Activated T-cell treated with anti-CD3 and anti-CD28 coated beads for 24 hours (primary cell): ENCODE measurements around the gene FUZ.
"Not testable (repeated sequence)": the region's sequence is repeated elsewhere in the genome, so short reads cannot be mapped to it uniquely, and the experiment has no call there.

ENCODE experiments used
- DNase-seq: peaks from one replicate; pipeline ENCODE4 v3.0.0-alpha.2; 2020; ENCODE audit warnings: low read depth

FUZ gene

DNA sequence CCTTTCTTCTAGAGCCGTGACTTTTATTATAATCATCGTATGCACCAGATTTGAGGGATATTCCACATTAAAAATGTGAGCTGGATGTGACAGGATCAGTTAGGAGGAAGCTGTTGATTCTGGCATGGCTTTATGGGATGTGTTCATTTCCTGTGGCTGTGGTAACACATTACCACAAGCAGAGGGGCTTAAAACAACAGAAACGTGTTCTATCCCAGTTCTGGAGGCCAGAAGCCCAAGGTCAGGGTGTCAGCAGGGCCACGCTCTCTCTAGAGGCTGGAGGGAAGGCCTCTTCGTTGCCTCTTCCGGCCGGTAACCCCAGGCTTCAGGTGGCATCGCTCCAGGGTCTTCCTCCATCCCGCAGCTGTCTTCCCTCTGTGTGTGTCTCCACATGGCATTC is 19.5 kb upstream of the FUZ start:
- DNase-seq, result no peak

DNA sequence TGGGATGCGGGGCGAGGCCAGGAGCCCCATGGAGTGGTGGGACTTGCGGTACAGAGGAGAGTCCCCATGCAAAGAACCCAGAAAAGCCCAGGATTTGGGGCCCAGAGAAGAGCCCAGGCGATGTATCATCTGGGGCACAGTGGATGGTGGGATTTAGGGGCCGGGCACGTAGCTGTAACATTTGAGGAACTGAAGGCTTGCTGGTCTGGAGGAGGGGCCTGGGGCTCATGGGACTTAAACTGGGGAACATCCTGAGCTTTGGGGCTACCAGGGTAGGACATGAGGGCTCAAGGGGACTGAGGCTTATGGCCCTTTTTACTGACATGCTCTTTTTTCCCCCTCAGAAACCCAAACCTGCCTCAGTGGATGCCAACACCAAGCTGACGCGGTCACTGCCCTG is 18.5 kb upstream of the FUZ start:
- no peak for DNase-seq

DNA sequence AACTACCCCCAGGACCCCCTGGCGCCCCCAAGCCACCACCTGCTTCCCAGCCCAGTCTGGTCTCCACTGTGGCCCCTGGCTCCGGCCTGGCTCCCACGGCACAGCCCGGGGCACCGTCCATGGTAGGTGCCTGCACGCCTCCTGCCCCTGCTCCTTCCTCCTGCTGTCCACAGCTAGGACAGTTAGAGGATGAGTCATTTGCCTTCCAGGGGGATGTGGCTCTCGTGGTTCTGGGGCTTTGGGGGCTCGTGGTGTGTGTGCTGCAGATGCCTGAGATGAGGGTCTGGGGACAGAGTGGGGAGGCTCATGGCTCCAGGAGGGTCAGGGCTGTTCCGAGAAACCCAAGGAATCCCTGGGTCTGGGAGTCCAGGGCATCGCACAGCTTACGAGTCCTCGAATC is 17.7 kb upstream of the FUZ start:
- DNase-seq, result no peak

DNA sequence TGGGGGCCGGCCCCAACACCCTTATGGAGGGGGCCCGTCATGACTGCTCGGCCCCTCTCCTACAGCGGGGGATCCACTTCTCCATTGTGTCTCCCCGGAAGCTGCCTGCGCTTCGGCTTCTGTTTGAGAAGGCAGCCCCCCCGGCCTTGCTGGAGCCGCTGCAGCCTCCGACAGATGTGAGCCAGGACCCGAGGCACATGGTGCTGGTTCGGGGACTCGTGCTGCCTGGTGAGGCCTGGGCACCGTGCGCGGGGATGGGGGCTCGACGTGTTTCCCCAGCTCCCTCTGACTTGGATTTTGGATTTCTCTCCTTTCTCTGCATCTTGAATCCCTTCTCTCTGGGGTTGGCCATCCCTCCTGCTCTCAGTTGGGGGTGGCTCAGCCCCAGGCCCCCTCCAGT is 16.6 kb upstream of the FUZ start:
- no peak for DNase-seq

DNA sequence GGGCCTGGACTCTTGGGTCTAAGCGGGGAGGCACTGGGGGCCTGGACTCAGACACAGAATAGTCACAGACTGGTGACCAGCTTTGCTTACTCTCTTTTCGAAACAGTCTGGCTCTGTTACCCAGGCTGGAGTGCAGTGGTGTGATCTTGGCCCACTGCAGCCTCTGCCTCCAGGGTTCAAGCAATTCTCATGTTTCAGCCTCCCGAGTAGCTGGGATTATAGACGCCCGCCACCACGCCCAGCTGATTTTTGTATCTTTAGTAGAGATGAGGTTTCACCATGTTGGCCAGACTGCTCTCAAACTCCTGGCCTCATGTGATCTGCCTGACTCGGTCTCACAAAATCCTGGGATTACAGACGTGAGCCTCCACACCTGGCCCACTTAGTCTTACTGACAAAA is 16.1 kb upstream of the FUZ start:
- no peak for DNase-seq

DNA sequence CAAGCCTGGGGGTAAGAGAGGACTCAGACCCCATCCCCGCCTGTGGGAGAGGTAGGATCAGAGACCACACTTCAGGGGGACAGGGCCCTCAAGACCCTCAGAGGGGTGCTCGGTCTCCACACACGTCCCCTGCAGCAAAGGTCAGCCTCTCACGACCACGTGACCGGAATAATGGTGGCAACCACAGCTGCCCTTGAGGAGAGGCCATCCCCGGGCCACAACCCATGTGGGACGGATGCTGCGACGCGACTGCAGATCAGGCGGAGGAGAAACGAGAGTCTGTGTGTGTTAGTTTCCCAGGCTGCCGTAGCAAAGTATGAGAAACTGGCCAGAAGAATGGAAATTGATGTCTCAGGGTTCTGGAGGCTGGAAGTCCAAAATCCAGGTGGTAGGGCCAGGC is 13.9 kb upstream of the FUZ start:
- DNase-seq, result no peak

DNA sequence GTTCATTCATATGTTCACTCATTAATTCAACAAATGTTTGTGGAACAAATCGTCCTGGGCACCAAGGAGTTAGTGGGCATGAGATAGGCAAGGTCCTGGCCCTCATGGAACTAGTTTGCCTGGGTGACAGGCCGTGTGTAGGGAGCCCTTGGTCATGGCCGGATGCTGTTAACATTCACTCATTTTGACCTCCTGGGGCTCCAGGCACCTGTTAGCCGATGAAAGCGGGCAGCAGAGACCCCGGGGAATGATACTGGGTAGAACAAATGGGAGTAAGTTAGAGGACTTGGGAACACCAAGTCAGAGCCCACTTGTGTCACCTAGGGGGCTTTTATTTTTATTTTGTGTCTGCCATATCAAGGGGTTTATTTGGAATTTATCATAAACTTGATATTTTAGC is 11.6 kb upstream of the FUZ start:
- DNase-seq, result no peak

DNA sequence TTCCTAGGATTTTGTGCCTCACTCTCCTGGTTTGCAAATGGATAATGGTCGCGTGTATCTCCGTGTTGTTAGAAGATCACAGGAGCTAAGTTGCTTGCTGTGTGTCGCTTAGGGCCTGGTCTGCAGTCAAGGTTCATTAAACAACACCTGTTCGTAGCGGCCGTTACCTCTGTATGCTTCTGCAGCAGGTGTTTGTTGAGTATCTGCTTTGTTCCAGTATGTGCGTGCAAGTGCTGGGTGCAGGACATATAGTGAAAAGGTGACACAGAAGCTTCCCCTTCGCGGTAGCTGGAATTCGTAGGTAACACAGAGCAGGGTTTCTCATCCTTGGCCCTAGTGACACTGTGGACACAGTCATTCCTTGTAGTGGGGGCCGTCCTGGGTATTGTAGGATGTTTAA is 10.4 kb upstream of the FUZ start:
- DNase-seq, result no peak

DNA sequence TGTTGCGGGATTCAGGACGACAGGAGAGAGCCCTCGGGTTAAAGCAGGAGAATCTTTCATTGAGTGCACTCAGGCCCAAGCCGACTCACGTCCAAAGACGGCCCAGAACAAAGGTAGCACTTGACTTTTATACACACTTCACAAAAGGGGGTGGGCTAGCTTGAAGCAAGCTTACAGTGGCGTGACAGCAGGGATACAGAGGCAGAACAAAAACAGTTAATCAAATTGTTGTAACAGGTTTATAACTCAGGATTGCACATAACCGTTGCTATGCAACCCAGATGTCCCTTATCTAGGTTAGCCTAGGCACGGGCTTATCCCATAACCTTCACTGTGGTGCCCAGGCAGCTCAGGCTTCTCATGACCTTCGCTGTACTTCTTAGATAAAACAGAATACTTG is 7.0 kb upstream of the FUZ start:
- DNase-seq, result no peak

DNA sequence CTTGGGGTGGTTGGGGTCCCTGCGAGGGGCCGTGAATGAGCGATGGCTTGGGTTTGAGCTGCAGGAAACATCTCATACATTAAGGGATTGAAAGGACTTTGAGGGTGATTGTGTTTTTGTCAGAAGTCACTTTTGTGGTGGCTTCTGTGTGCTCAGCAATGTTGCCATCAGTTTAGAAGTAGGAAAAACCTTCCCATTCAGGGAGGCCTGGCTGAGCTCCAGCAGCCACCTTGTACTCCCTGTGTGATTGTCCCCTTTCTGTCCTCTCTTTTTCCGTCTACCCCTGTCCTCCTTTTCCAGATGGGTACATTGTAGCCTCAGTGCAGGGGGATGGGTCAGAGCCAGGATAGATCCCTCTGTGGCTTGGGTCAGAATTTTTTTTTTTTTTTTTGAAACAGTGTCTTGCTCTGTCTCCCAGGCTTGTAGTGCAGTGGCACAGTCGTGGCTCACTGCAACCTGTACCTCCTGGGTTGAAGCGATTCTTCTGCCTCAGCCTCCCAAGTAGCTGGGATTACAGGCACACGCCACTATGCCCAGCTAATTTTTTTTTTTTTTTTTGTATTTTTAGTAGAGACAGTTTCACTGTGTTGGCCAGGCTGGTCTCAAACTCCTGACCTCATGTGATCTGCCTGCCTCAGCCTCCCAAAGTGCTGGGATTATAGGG is 6.5 kb upstream of the FUZ start:
- not testable (repeated sequence) for DNase-seq

DNA sequence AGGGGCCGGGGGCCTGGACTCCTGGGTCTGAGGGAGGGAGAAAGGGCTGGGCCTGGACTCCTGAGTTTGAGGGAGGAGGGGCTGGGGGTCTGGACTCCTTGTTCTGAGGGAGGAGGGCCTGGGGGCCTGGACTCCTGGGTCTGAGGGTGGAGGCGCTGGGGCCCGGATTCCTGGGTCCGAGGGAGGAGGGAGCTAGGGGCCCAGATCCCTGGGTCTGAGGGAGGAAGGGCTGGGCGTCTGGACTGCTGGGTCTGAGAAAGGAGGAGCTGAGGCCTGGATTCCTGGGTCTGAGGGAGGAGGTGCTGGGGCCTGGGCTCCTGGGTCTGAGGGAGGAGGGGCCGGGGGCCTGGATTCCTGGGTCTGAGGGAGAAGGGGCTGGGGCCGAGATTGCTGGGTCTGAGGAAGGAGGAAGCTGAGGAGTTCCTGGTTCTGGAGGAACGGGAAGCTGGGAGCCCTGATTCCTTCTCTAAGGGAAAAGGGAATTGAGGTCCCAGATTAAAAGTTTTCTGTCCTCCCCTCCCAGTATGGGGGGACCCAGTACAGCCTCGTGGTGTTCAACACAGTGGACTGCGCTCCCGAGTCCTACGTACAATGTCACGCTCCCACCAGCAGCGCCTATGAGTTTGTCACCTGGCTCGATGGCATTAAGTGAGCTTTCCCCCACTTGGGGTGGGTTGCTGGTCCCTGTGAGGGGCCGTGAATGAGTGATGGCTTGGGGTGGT is 5.7 kb upstream of the FUZ start:
- no peak for DNase-seq

DNA sequence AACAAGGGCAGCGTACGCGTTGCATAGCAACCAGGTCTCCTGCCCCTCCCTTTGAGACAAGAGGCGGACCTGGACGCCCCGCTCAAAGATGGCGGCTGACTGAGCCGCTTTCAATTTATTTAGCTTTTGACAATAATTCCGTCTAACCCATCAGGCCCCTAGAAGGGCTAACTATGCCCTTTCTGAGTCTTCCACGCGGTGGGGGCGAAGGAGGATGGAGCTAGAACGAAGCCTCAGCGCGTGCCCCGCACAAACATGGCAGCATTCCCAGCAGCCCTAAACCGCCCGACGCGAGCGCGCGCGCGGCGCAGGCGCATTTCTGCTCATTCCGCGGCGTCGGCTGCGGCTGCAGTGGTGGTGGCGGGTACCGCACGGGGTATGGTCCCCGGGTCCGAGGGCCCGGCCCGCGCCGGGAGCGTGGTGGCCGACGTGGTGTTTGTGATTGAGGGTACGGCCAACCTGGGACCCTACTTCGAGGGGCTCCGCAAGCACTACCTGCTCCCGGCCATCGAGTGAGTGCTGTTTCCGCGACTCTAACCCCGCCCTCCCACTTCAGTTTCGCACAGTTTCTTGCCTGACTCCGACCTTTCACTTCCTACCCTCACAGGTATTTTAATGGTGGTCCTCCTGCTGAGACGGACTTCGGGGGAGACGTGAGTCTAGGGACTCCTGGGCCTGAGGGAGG is 5.0 kb upstream of the FUZ start, which contains the start of gene MED25:
Gene MED25 (plus strand): TSS at position 326 of the 685 bp plus-strand sequence. CDS start 53 bp downstream, at position 379.
- peak; percentile 84 for DNase-seq

DNA sequence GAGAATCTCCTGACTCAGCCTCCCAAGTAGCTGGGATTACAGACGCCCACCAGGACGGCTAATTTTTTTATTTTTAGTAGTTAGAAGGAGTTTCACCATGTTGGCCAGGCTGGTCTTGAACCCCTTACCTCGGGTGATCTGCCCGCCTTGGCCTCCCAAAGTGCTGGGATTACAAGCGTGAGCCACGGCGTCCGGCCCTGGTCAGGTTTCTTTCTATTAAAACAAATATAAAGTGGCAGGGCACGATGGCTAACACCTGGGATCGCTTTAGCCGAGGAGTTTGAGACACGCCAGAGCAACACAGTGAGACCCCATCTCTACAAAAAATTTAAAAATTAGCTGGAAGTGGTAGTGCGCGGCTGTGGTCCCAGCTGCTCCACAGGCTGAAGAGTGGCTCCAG is 3.5 kb upstream of the FUZ start:
- DNase-seq, result no peak

DNA sequence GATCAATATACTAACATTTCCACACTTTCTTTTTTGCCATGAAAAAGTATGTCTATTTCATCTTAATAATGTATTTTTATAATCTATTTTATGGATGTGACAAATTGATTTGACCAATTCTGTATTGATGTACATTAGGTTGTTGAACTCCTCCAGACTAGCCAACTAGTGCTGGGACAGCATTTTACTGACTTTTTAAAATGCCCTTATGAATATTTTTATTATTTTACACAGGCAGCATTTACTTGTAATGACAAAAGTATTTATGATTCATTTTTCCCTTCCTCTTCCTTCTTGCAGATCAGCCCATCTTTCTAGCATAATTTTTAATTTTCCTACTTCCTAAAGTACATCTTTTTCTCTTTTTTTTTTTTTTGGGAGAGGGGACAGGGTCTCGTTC is 918 bp upstream of the FUZ start:
- DNase-seq, result no peak

DNA sequence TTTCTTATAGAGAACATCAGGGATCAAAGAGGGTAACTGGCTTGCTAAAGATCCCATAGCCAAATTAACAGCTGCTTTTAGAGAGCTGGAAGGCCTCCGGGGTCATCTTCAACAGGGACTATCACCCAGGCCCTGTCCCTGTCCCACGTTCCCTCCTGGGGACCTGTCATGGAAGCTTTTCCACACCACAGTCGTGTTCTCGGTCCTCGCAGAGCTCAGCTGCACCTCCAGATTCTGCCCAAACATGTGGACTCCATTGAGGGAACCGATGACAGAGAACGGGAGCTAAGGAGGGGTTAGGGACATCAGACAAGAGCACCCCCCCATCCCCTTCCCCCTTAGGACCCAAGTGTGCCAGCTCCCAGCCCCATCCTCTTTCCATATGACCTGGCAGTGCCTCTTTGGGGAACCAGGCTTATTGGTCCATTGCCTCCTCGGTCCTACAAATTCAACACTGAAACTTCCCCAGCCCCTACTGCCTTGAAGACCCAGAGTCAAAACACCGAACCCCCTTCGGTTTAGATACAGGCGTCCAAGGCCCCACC is 568 bp downstream of the FUZ start:
- DNase-seq, result no peak

DNA sequence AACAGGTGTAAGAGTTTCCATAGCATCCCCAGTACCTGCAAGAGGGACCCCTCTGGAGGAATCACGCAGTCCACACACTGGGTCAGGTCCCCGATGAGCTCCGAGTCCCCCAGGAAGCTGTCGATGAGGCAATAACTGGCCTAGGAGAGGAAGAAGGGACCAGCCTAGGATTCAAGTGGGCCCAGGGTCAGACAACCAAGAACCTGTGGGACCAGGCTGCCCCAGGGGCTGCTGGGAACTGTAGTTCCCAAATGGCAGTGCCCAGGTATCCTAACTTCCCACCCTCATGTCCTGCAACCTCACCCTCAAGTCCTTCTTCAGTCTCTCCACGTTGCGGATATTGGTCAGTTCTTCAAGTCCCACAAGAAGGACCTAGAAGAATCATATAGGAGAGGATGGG is 1.8 kb downstream of the FUZ start:
- no peak for DNase-seq

DNA sequence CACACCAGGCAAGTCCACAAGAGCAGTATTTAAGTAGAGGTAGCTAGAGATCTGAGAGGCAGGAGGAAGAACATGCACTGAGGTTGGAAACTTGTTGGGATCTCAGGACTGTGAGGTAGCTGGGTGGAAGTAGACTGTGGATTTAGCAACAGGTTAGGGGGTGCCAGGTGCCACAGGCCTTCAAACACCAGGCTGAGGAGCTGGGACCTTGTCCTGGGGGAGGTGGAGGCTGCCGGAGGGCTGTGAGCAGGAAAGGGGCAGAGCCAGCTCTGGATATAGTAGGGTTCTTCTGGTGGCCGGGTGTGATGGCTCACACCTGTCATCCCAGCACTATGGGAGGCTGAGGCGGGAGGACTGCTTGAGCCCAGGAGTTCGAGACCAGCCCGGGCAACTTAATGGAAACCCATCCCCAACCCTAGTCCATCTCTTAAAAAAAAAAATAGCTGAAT is 3.1 kb downstream of the FUZ start:
- DNase-seq, result no peak

DNA sequence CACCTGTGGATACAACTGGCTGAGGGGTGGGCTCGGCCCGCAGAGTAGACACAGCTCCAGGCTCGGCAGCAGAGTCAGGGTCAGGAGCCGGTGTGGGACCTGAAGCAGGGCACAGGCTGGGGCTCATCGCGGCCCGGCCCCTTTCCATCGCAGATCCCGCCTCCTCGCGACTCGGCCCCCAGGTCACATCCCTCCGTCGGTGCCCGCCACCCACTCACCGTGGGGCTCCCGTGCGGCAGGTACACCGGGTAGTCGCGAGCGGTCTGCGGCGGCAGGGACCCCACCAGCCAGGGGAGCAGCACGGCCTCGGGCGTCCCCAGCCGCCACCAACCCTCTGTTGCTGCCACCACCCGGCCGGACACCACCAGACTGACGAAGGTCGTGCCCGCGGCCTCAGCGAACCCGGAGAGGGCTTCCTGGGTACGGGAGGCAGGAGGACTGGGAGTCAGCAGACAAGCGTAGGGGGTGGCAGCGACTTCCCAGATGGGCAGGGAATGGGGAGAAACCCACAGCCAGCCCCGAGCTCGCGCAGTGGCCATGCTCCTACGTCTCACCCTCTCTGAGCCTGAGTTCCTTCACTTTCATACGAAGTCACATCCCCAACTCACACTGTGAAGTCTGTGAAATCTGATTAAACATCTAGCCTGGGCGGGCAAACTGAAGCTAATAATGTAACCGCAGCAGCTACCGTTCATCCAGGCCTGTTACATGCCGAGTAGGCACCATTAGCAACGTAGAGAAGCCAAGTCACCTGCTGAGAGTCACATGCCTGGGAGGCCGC is 3.7 kb downstream of the FUZ start:
- DNase-seq, result peak; percentile 21

DNA sequence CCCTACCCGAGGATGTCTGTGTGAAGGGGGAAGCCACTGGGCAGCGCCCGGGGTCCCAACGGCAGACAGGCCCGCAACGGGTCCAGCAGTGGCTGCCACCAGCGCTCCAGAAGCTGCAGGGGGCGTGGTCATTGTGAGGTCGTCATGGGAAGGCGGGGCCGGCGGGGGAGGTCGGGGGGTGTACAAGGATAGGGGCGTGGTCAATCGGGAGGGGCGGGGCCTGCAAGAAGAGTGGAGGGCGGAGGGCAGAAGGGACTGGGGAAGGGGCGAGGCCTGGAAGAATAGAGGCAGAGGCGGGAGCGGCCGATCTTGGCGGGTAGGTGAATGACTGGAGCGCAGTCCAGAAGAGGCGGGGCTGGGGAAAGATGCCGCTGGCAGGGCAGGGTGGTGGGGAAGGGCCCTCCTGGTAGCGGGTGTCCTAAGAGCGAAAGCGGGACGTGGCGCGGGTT is 4.4 kb downstream of the FUZ start:
- DNase-seq, result peak; percentile 75

DNA sequence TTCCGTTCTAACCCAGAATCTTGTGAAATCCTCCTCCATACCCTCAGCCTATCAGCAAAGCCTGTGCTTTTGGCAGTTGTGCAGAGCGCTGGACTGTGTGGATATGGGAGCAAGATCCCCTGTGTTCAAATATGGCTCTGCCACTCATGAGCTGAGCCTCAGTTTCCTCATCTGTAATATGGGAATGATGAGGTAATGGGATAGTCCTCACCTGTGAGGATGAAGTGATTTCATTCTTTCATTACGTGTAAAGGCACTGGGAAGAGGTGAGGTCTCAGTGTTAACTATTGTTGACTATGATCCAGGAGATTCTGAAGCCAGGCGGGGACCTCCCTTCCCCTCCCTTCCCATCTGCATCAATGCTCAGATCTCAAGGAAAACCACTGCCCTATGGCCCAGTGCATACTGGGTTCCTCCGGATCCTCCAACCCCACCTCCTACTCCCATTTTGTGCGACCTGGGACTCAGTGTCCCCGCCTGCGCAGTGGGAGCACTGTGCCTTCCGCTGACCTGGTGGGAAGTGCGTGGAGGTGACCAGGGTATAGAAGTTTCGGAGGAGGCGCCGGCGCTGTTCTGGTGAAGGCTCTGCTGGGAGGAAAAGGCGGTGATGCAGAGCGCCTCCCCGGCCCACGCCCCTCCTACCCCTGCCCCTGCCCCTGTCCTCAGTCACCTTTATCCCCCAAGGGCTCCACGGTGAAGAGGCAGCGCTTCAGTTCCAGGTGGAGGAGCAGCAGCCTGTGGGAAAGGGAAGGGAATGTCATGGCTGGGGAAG is 5.0 kb downstream of the FUZ start:
- DNase-seq, result no peak
